Testis (tissue), 3 donors: ENCODE data around the gene KCNQ1. TPM values are rescaled to one million over a fixed set of nuclear protein-coding genes. Genes with fewer than 3 reads are reported as not detected.

Source experiments
- DNase-seq: peaks from one replicate; pipeline ENCODE4 v3.0.0-alpha.2; 2019
- H3K27ac ChIP-seq, 2 donors: fragments of 200-600 bp; sonication (generic); one replicate each; pipeline ENCODE4 v1.5.1; 2019
- H3K27me3 ChIP-seq: fragments of 200-600 bp; sonication (generic); one replicate; pipeline ENCODE4 v1.5.1; 2019
- H3K36me3 ChIP-seq: fragments of 200-600 bp; sonication (generic); one replicate; pipeline ENCODE4 v1.5.1; 2017; ENCODE audit warnings: low read depth; ENCODE audit errors: missing control alignments
- H3K4me1 ChIP-seq: fragments of 200-600 bp; sonication (generic); one replicate; pipeline ENCODE4 v1.5.1; 2019
- H3K4me3 ChIP-seq, 2 donors: fragments of 200-600 bp; sonication (generic); one replicate each; pipeline ENCODE4 v1.5.1; 2017 to 2019
- H3K9me3 ChIP-seq: fragments of 200-600 bp; sonication (generic); one replicate; pipeline ENCODE4 v1.5.1; 2017
- POLR2A ChIP-seq: fragments of 450-650 bp; IDR thresholded peaks from one replicate; pipeline ENCODE4 v1.6.1; 2017; ENCODE audit warnings: antibody characterized with exemption, mild to moderate bottlenecking, moderate library complexity
- WGBS, 2 donors: methylation state at CpG; one replicate each; pipeline ENCODE4 v1.1.5; 2018; 5-methylcytosine and 5-hydroxymethylcytosine counted together
- intact Hi-C: fragments of 100-400 bp; cut with DNase I; formaldehyde crosslinking; loops from one replicate; pipeline ENCODE4 v1.15.1; 2023; ENCODE audit warnings: low total_unique reads
- polyA plus RNA-seq: library from polyadenylated mRNA; stranded (reverse); fragments of 350-450 nt; fragmentation: Illumina TruSeq; extraction: RNeasy Lipid Tissue Mini Kit (QIAGEN cat#74804); gene quantifications from one replicate; pipeline ENCODE4 v1.2.3, GENCODE V29; 2014; ENCODE audit warnings: low read depth, low replicate concordance; ENCODE audit not compliant: insufficient read depth
- total RNA-seq, 2 donors: library from RNA; depleted of rRNA; stranded (reverse); fragments of >200 nt; gene quantifications; one replicate each; pipeline ENCODE4 v1.2.3, GENCODE V29; 2016
- TF ChIP-seq, protein P1 (sequence below), 3 experiments: fragments of 450-650 bp in 2 of 3; fragments of 200-600 bp in 1 of 3; sonication (generic) in 1 of 3; IDR thresholded peaks; one replicate each; pipeline ENCODE4 v1.5.1; 2016 to 2019; ENCODE audit warnings: antibody characterized with exemption in 3 of 3, mild to moderate bottlenecking in 2 of 3, moderate library complexity in 1 of 3

The KCNQ1 gene
- total and polyA plus RNA-seq, 3 donors from 2014 or later: 6.0 to 24.2 (median 12.8) TPM

DNA sequence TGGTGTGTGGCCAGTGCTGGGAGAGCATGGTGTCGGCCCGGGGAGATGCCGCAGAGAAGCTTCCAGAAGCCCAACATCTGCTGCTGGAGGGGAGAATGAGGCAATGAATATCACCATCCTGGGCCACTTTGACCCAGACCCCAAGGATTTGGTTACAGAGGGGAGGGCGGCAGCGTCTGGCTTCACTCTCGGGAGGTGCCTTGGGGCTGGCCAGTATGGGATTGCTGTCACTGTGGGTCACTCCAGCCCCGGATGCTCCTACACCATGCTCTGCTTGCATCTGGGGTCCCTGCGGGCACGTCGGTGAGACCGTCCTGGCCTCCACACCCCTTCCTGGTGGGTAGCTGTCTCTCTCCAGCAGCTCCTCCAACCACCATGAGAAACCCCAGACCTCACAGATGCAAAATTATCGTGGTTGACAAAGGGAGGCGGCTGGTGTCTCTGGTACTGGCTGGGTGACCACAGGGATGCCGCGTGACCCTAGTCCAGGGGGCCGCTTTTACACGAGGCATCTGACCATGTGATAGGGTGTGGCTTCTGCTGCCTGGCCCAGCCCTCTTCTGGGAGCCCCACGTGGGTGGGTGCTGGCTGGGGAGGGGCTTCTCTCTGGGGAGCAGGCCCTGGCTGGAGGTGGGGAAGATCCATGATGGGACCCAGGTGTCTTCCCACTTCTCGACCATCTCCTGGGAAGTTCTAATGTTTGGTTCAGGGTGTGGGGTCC, 5.7 kb downstream of the KCNQ1 start:
- H3K4me1 ChIP-seq: peaks cover 6% of the 10 kb centered on the region
- 80 to 87% methylated on average over 2 to 19 of the region's 19 CpGs for WGBS, 2 donors
- no peaks in the 10 kb centered on the region for H3K36me3 ChIP-seq
- DNase-seq: no peak
- intact Hi-C loops: no loop called here
- no peak for TF ChIP-seq POLR2A
- TF ChIP-seq, protein P1, sequence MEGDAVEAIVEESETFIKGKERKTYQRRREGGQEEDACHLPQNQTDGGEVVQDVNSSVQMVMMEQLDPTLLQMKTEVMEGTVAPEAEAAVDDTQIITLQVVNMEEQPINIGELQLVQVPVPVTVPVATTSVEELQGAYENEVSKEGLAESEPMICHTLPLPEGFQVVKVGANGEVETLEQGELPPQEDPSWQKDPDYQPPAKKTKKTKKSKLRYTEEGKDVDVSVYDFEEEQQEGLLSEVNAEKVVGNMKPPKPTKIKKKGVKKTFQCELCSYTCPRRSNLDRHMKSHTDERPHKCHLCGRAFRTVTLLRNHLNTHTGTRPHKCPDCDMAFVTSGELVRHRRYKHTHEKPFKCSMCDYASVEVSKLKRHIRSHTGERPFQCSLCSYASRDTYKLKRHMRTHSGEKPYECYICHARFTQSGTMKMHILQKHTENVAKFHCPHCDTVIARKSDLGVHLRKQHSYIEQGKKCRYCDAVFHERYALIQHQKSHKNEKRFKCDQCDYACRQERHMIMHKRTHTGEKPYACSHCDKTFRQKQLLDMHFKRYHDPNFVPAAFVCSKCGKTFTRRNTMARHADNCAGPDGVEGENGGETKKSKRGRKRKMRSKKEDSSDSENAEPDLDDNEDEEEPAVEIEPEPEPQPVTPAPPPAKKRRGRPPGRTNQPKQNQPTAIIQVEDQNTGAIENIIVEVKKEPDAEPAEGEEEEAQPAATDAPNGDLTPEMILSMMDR (IDR thresholded peaks at IDR 0.05): no peak
- no peaks in the 10 kb centered on the region for H3K9me3 ChIP-seq
- H3K4me3 ChIP-seq: no peak overlapping the region
- no peaks in the 10 kb centered on the region for H3K27me3 ChIP-seq
- peak overlapping the region in 1 of 2 donors; percentile 25 for H3K27ac ChIP-seq

DNA sequence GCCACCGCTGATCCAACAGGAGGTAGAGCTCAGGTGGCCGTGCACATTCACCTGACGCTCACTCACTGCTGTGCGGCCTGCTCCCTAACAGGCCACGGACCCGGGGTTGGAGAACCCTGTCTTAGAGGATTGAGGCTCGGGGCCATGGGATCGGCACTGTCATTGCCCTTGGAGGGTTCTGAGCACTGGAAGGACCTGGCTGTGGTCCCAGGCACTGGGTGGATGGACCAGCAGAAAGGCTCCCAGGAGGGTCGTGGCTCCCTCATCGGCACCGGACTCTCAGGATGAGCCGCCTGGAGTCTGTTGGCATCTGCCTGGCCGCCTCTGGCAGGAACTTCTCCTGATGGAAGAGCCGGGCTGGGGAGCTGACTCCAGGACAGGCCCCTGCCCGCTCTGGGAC, 6.5 kb downstream of the KCNQ1 start:
- no peak overlapping the region for H3K27ac ChIP-seq
- TF ChIP-seq, protein P1 (IDR thresholded peaks at IDR 0.05): no peak
- TF ChIP-seq POLR2A: no peak
- no peak overlapping the region for H3K4me3 ChIP-seq
- peaks cover 6% of the 10 kb centered on the region for H3K4me1 ChIP-seq
- H3K27me3 ChIP-seq: no peaks in the 10 kb centered on the region
- WGBS, 2 donors: 95 to 100% methylated on average over 2 to 15 of the region's 15 CpGs
- H3K36me3 ChIP-seq: no peaks in the 10 kb centered on the region
- no peak for DNase-seq
- H3K9me3 ChIP-seq: no peaks in the 10 kb centered on the region
- intact Hi-C loops: no loop called here

DNA sequence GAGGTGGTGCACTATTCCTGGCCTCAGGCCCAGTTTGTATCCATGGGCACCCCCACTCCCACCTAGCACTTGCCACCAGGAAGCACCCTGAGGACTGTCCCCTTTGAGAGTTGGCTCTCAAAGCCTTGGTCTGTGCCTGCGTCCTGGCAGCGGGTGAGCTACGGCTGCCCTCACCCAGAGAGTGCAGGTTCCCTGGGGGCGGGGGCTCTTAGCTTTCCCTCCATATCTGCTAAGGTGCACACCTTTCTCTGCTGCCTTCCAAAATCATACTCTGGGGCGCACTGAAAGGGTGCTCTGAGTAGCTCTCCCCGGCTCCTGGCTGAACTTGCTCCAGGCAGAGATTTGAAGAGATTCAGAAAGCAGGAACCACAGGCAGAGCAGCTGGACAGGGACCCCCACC, 7.1 kb downstream of the KCNQ1 start:
- WGBS, 2 donors: 64 to 65% methylated on average over 5 to 6 of the region's 6 CpGs
- DNase-seq: no peak

DNA sequence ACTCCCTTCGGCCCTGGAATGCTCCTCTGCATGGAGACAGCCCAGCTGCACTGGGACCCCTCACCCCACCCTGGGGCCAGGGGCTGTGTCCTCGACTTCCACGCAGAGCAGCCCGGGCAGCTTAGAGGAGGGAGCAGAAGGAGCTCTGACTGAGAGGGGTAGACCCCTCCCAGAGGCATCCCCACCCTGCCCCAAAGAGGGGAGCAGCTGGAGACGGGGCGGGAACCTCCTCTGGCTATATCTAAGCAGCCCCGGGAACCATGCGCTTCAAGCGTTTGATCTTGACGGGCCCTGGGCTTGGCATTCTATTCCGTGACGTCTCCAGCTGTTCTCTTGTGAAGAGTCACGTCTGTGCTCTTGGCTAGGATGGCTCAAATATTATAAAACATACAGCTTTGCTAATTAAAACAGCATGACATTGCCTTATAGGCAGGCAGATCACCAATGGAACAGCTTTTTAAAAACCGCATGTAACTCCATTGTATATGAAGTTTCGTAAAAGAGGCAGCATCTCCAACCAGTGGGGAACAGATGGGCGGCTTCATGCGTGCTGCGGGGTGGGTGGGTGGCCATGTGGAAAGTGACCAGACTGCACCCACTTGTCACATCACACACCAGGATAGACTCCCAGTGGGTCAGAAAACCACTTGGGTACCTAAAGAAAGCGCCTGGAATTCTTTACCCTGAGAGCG, 7.7 kb downstream of the KCNQ1 start:
- no peaks in the 10 kb centered on the region for H3K9me3 ChIP-seq
- WGBS, 2 donors: 57 to 59% methylated on average over 15 to 20 of the region's 20 CpGs
- no peak overlapping the region for H3K4me3 ChIP-seq
- no peaks in the 10 kb centered on the region for H3K27me3 ChIP-seq
- TF ChIP-seq, protein P1 (IDR thresholded peaks at IDR 0.05): no peak
- no peak for TF ChIP-seq POLR2A
- peaks cover 6% of the 10 kb centered on the region for H3K4me1 ChIP-seq
- intact Hi-C loops: no loop called here
- no peaks in the 10 kb centered on the region for H3K36me3 ChIP-seq
- no peak for DNase-seq
- H3K27ac ChIP-seq: no peak overlapping the region

More for the DNA sequence above, 7.1 kb downstream of the KCNQ1 start:
- H3K27me3 ChIP-seq: no peaks in the 10 kb centered on the region
- no peak overlapping the region for H3K27ac ChIP-seq
- no peak for TF ChIP-seq POLR2A
- TF ChIP-seq, protein P1 (IDR thresholded peaks at IDR 0.05): no peak
- intact Hi-C loops: no loop called here
- peaks cover 6% of the 10 kb centered on the region for H3K4me1 ChIP-seq
- no peak overlapping the region for H3K4me3 ChIP-seq
- no peaks in the 10 kb centered on the region for H3K9me3 ChIP-seq
- H3K36me3 ChIP-seq: no peaks in the 10 kb centered on the region
